Measurements from ENCODE around the gene TRIAP1. TPM values are rescaled to one million over a fixed set of nuclear protein-coding genes. Genes with fewer than 3 reads are reported as not detected.

TRIAP1 gene
- total RNA-seq, 5 donors from 2014 or later (not counting 1 experiment from before 2014, with no cell fraction given): 15.9 to 24.0 (median 21.5) TPM

DNA sequence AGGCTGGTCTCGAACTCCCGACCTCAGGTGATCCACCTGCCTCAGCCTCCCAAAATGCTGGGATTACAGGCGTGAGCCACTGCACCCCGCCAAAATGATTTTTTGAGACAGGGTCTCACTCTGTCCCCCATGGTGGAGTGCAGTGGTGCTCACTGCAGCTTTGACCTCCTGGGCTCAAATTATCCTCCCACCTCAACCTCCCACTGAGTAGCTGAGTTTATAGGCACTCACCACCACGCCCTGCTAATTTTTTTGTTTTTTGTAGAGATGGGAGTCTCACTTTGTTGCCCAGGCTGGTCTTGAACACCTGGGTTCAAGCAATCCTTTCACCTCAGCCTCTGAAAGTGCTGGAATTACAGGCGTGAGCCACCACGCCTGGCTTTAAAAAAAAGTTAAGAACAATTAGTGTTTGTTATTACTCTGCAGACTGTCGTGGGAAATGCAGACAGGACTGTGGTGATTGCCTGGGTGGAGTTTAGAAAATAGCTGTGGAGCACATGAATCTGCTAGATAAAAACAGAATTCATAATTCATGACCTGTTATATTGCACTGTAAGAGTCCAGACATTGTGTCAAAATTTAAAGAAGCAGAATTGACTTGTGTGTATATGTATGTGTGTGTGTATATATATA, 17.5 kb downstream of the TRIAP1 start:
- CTCF ChIA-PET: interaction anchor here in 1 of 2 donors (0.9 kb wide), 1 partner anchor 73 kb away, joined by 4 read pairs; no protein-coding TSS in a partner anchor
- ATAC-seq (replicated peaks in 1 of 4): no peak
- H3K36me3 Mint-ChIP-seq: no peaks in the 10 kb centered on the region

GRCh38 chr12:120425797-120426196, 20.4 kb downstream of the TRIAP1 start:
- no peak overlapping the region for H3K4me3 ChIP-seq (ENCODE audit: control insufficient read depth in 1 of 2, extremely low read depth in 1 of 2, low read length in 1 of 2)
- ChIA-PET POLR2A (no interaction called here), CTCF (no interaction called here)
- H3K27me3 ChIP-seq (replicated peaks in 1 of 2; ENCODE audit: control insufficient read depth in 2 of 2, extremely low read depth in 1 of 2, insufficient read depth in 2 of 2, low read length in 1 of 2): peaks cover 2 to 17% of the 10 kb centered on the region in 2 experiments
- Mint-ChIP-seq H3K27me3 (peaks cover 0 to 2% of the 10 kb centered on the region in 2 donors), H3K36me3 (no peaks in the 10 kb centered on the region), H3K27ac (no peak overlapping the region), H3K4me1 (peaks cover 2 to 6% (median 4%) of the 10 kb centered on the region in 3 donors), H3K9me3 (no peaks in the 10 kb centered on the region), H3K4me3 (no peak overlapping the region)
- ATAC-seq (replicated peaks in 1 of 4) (no peak), DNase-seq (no peak)
- no peaks in the 10 kb centered on the region for H3K9me3 ChIP-seq
- H3K36me3 ChIP-seq (ENCODE audit: control insufficient read depth in 2 of 2, extremely low read depth in 1 of 2, insufficient read depth in 1 of 2, low read length in 1 of 2): no peaks in the 10 kb centered on the region
- no CpG with 5 or more reads among the region's 3 CpGs for WGBS (ENCODE audit: insufficient coverage)
- H3K27ac ChIP-seq (ENCODE audit: low read length): no peak overlapping the region
- peaks cover 0 to 7% of the 10 kb centered on the region in 2 experiments for H3K4me1 ChIP-seq (ENCODE audit: control insufficient read depth in 1 of 2, extremely low read depth in 1 of 2, insufficient read depth in 2 of 2, low read length in 2 of 2)

More for the DNA sequence above, 17.5 kb downstream of the TRIAP1 start:
- Mint-ChIP-seq H3K27ac (no peak overlapping the region), H3K4me1 (peaks cover 2 to 6% (median 3%) of the 10 kb centered on the region in 3 donors), H3K9me3 (no peaks in the 10 kb centered on the region), H3K27me3 (peaks cover 0 to 8% of the 10 kb centered on the region in 2 donors), H3K4me3 (no peak overlapping the region)
- no peak for DNase-seq
- H3K36me3 ChIP-seq (ENCODE audit: control insufficient read depth in 2 of 2, extremely low read depth in 1 of 2, insufficient read depth in 1 of 2, low read length in 1 of 2): no peaks in the 10 kb centered on the region
- POLR2A ChIA-PET: no interaction called here
- peaks cover 2 to 35% of the 10 kb centered on the region in 2 experiments for H3K27me3 ChIP-seq (replicated peaks in 1 of 2; ENCODE audit: control insufficient read depth in 2 of 2, extremely low read depth in 1 of 2, insufficient read depth in 2 of 2, low read length in 1 of 2)
- H3K9me3 ChIP-seq: no peaks in the 10 kb centered on the region
- H3K27ac ChIP-seq (ENCODE audit: low read length): no peak overlapping the region
- H3K4me1 ChIP-seq (ENCODE audit: control insufficient read depth in 1 of 2, extremely low read depth in 1 of 2, insufficient read depth in 2 of 2, low read length in 2 of 2): peaks cover 0 to 7% of the 10 kb centered on the region in 2 experiments
- WGBS (ENCODE audit: insufficient coverage): 92% methylated on average over 4 of the region's 8 CpGs
- no peak overlapping the region for H3K4me3 ChIP-seq (ENCODE audit: control insufficient read depth in 1 of 2, extremely low read depth in 1 of 2, low read length in 1 of 2)

DNA sequence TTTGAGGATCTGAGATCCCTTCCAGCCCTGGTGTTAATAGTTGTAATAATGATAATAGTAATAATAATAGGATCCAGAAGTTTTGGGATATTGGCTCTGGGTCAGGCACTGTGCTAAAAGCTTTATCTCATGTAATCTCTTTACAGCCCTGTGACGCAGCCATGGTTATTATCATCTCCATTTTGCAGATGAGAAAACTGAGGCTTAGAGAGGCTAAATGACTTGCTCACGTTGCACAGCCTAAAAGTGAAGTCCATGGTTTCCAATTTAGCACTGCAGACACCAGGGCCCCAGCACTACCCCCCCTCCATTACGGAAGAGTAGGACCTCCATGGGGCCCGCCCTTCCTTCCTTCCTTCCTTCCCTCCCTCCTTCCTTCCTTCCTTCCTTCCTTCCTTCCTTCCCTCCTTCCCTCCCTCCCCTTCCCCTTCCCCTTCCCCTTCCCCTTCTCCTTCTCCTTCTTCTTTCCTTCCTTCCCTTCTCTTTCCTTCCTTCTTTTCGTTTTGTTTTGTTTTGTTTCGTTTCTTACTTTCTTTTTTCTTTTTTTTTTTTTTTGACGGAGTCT, 23.2 kb downstream of the TRIAP1 start:
- no peaks in the 10 kb centered on the region for H3K9me3 ChIP-seq
- peaks cover 0 to 7% of the 10 kb centered on the region in 2 experiments for H3K27me3 ChIP-seq (replicated peaks in 1 of 2; ENCODE audit: control insufficient read depth in 2 of 2, extremely low read depth in 1 of 2, insufficient read depth in 2 of 2, low read length in 1 of 2)
- WGBS (ENCODE audit: insufficient coverage): 83% methylated on average over 2 of the region's 7 CpGs
- H3K4me1 Mint-ChIP-seq: peaks cover 0 to 2% (median 0%) of the 10 kb centered on the region in 3 donors
- ChIA-PET POLR2A (no interaction called here), CTCF (no interaction called here)
- no peaks in the 10 kb centered on the region for H3K36me3 Mint-ChIP-seq
- no peaks in the 10 kb centered on the region for H3K4me1 ChIP-seq (ENCODE audit: control insufficient read depth in 1 of 2, extremely low read depth in 1 of 2, insufficient read depth in 2 of 2, low read length in 2 of 2)
- ATAC-seq (replicated peaks in 1 of 4): no peak
- H3K27ac Mint-ChIP-seq: no peak overlapping the region
- no peak overlapping the region for H3K4me3 Mint-ChIP-seq
- no peak overlapping the region for H3K4me3 ChIP-seq (ENCODE audit: control insufficient read depth in 1 of 2, extremely low read depth in 1 of 2, low read length in 1 of 2)
- H3K9me3 Mint-ChIP-seq: no peaks in the 10 kb centered on the region
- H3K36me3 ChIP-seq (ENCODE audit: control insufficient read depth in 2 of 2, extremely low read depth in 1 of 2, insufficient read depth in 1 of 2, low read length in 1 of 2): no peaks in the 10 kb centered on the region
- H3K27ac ChIP-seq (ENCODE audit: low read length): no peak overlapping the region
- H3K27me3 Mint-ChIP-seq: no peaks in the 10 kb centered on the region
- no peak for DNase-seq

DNA sequence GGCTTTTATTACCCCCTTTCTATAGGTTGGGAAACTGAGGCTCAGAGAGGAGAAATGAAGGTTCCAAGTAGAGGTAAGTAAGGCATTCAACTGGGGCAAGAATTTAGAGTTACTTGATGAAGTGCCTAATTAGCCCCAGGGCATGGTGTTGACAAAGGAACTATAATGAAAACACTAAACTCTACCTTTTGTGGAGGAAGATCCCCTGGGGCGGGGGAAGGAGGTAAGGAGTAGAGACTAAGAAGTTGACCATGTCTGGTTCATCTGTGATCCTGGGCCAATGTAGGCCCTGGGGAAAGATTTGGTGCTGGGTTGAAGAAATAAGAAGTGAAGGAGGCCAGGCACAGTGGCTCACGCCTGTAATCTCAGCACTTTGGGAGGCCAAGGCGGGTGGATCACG, 24.5 kb downstream of the TRIAP1 start:
- H3K4me3 Mint-ChIP-seq: no peak overlapping the region

GRCh38 chr12:120417917-120418580, 28.1 kb downstream of the TRIAP1 start:
- POLR2A ChIA-PET: interaction anchor here in 1 of 2 donors (0.5 kb wide), 1 partner anchor 117 kb away, joined by 6 read pairs; no protein-coding TSS in a partner anchor
- Mint-ChIP-seq H3K4me1 (no peaks in the 10 kb centered on the region), H3K4me3 (no peak overlapping the region), H3K9me3 (no peaks in the 10 kb centered on the region), H3K27ac (no peak overlapping the region), H3K36me3 (no peaks in the 10 kb centered on the region), H3K27me3 (peaks cover 4% of the 10 kb centered on the region in 2 donors)
- H3K27ac ChIP-seq (ENCODE audit: low read length): no peak overlapping the region
- peaks cover 0 to 17% of the 10 kb centered on the region in 2 experiments for H3K27me3 ChIP-seq (replicated peaks in 1 of 2; ENCODE audit: control insufficient read depth in 2 of 2, extremely low read depth in 1 of 2, insufficient read depth in 2 of 2, low read length in 1 of 2)
- 78% methylated on average over 4 of the region's 4 CpGs for WGBS (ENCODE audit: insufficient coverage)
- no peaks in the 10 kb centered on the region for H3K4me1 ChIP-seq (ENCODE audit: control insufficient read depth in 1 of 2, extremely low read depth in 1 of 2, insufficient read depth in 2 of 2, low read length in 2 of 2)
- H3K36me3 ChIP-seq (ENCODE audit: control insufficient read depth in 2 of 2, extremely low read depth in 1 of 2, insufficient read depth in 1 of 2, low read length in 1 of 2): no peaks in the 10 kb centered on the region
- CTCF ChIA-PET: no interaction called here
- H3K4me3 ChIP-seq (ENCODE audit: control insufficient read depth in 1 of 2, extremely low read depth in 1 of 2, low read length in 1 of 2): no peak overlapping the region
- DNase-seq (no peak), ATAC-seq (replicated peaks in 1 of 4) (no peak)
- no peaks in the 10 kb centered on the region for H3K9me3 ChIP-seq

More for the DNA sequence above, 24.5 kb downstream of the TRIAP1 start:
- Mint-ChIP-seq H3K4me1 (peaks cover 0 to 2% (median 0%) of the 10 kb centered on the region in 3 donors), H3K27ac (no peak overlapping the region), H3K27me3 (peaks cover 0 to 4% of the 10 kb centered on the region in 2 donors), H3K36me3 (no peaks in the 10 kb centered on the region), H3K9me3 (no peaks in the 10 kb centered on the region)
- H3K27ac ChIP-seq (ENCODE audit: low read length): no peak overlapping the region
- no peaks in the 10 kb centered on the region for H3K36me3 ChIP-seq (ENCODE audit: control insufficient read depth in 2 of 2, extremely low read depth in 1 of 2, insufficient read depth in 1 of 2, low read length in 1 of 2)
- no peaks in the 10 kb centered on the region for H3K9me3 ChIP-seq
- no peaks in the 10 kb centered on the region for H3K4me1 ChIP-seq (ENCODE audit: control insufficient read depth in 1 of 2, extremely low read depth in 1 of 2, insufficient read depth in 2 of 2, low read length in 2 of 2)
- peaks cover 0 to 9% of the 10 kb centered on the region in 2 experiments for H3K27me3 ChIP-seq (replicated peaks in 1 of 2; ENCODE audit: control insufficient read depth in 2 of 2, extremely low read depth in 1 of 2, insufficient read depth in 2 of 2, low read length in 1 of 2)
- ATAC-seq (replicated peaks in 1 of 4) (no peak), DNase-seq (no peak)
- no CpG with 5 or more reads among the region's 4 CpGs for WGBS (ENCODE audit: insufficient coverage)
- POLR2A ChIA-PET: no interaction called here
- no peak overlapping the region for H3K4me3 ChIP-seq (ENCODE audit: control insufficient read depth in 1 of 2, extremely low read depth in 1 of 2, low read length in 1 of 2)
- CTCF ChIA-PET: no interaction called here

DNA sequence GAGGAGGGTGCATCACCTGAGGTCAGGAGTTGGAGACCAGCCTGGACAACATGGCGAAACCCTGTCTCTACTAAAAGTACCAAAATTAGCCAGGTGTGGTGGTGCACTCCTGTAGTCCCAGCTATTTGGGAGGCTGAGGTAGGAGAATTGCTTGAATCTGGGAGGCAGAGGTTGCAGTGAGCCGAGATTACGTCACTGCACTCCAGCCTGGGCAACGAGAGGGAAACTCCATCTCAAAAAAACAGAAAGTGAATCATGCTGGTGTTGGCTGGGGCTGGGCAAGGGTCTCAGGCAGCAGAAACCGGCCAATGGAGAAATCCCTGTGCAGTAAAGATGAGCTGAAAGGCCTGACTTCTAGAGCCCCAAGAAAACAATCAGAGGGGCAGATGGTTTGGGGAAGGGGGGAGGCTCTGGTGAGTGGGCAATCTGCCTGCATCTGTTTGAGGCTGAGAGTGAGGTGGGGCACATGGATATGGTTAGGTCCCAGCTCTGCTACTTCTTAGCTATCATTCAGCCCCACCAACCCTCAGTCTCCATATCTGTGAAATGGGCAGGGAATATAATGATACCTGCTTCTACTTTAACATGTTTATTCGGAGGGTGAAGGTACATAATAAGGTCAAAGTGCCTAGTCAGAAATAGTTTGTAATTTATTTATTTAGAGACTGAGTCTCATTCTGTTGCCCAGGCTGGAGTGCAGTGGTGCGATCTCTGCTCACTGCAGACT, 29.5 kb downstream of the TRIAP1 start:
- ChIA-PET POLR2A (interaction anchor here in 1 of 2 donors (0.6 kb wide), 1 partner anchor 10 kb away, joined by 3 read pairs; no protein-coding TSS in a partner anchor), CTCF (no interaction called here)
- Mint-ChIP-seq H3K4me1 (no peaks in the 10 kb centered on the region), H3K4me3 (no peak overlapping the region), H3K9me3 (no peaks in the 10 kb centered on the region), H3K27ac (no peak overlapping the region), H3K27me3 (peaks cover 4 to 10% of the 10 kb centered on the region in 2 donors), H3K36me3 (no peaks in the 10 kb centered on the region)
- Histone ChIP-seq H3K27me3 (replicated peaks in 1 of 2; ENCODE audit: control insufficient read depth in 2 of 2, extremely low read depth in 1 of 2, insufficient read depth in 2 of 2, low read length in 1 of 2) (peaks cover 0 to 17% of the 10 kb centered on the region in 2 experiments), H3K4me3 (ENCODE audit: control insufficient read depth in 1 of 2, extremely low read depth in 1 of 2, low read length in 1 of 2) (no peak overlapping the region), H3K36me3 (ENCODE audit: control insufficient read depth in 2 of 2, extremely low read depth in 1 of 2, insufficient read depth in 1 of 2, low read length in 1 of 2) (no peaks in the 10 kb centered on the region), H3K4me1 (ENCODE audit: control insufficient read depth in 1 of 2, extremely low read depth in 1 of 2, insufficient read depth in 2 of 2, low read length in 2 of 2) (no peaks in the 10 kb centered on the region), H3K27ac (ENCODE audit: low read length) (no peak overlapping the region), H3K9me3 (no peaks in the 10 kb centered on the region)
- ATAC-seq (replicated peaks in 1 of 4) (no peak), DNase-seq (no peak)
- WGBS (ENCODE audit: insufficient coverage): 91% methylated on average over 5 of the region's 7 CpGs

All from T-cell (primary cell).